ENCODE measurements around the gene DHRS9.

DNA sequence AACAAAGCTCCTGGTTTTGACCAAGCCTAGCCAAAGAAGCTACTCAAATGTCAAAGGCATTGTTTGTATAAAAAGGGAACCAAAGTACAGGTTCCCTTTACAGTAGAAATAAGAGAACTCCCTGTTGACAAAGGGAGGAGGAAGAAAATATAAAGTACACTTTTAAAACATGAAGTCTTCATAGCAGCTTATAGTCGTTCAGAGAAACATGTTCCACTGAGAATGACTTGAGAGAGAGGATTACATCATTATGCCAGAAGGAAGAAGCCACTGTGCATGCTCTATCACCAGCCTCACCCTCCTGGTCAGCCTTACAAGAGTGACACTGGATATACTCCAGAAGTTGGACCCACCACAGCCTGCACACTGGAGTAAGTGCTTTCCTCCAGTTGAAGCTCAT lies 2.5 kb upstream of the DHRS9 start:
- TF ChIP-seq CTCF (conservative IDR thresholded peaks at IDR 0.05 in 1 of 2, IDR thresholded peaks at IDR 0.05 in 1 of 2; ENCODE audit: extremely low read depth in 1 of 2, insufficient read depth in 1 of 2, low read depth in 1 of 2, low read length in 2 of 2) (no peak), EZH2 (IDR thresholded peaks at IDR 0.05; ENCODE audit: borderline replicate concordance, low read length) (no peak)
